Pons (tissue), 1 donor: ENCODE measurements around the gene SUGCT.
"Not testable (repeated sequence)": the region's sequence is repeated elsewhere in the genome, so short reads cannot be mapped to it uniquely, and the experiment has no call there.

Experiments used
- DNase-seq: peaks from one replicate; pipeline ENCODE4 v3.0.0-alpha.2; 2016; ENCODE audit warnings: low spot score

SUGCT gene

GRCh38 chr7:40139891-40140290, 5.1 kb downstream of the SUGCT start:
- DNase-seq: not testable (repeated sequence)

- not testable (repeated sequence) for DNase-seq
These were observed 7.1 kb downstream of the SUGCT start for GRCh38 chr7:40141916-40142315.

GRCh38 chr7:40145596-40146130, 10.9 kb downstream of the SUGCT start:
- not testable (repeated sequence) for DNase-seq

- DNase-seq: no peak
These were observed 12.8 kb downstream of the SUGCT start for GRCh38 chr7:40147371-40148246.

DNA sequence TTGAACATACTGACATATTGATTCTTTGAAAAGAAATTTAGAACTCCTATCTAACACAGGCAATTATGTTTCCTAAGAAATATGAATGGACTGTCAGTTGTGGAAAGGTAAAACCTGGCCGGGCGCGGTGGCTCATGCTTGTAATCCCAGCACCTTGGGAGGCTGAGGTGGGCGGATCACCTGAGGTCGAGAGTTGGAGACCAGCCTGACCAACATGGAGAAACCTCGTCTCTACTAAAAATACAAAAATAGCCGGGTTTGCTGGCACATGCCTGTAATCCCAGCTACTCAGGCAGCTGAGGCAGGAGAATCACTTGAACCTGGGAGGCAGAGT, 13.4 kb downstream of the SUGCT start:
- not testable (repeated sequence) for DNase-seq

- DNase-seq: no peak
These were observed 13.9 kb downstream of the SUGCT start for GRCh38 chr7:40148671-40149070.

DNA sequence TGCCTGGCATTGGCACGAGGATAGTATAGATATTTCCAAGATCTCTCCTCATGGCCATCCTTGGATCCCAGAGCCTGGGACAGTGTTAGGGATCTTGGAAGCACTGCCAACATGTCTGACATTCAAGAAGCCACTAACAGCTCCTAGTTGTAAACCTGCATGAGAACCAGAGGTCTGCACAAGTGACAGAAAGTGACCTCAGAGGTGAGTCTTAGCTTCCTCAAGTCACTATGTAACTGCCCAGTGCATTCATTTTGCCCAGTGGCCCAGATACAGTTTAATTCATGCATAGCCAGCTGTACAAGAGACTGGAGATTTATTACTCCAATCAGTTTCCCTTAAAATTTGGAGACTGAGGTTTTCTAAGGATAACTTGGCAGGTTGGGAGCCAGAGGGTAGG, 16.7 kb downstream of the SUGCT start:
- DNase-seq: no peak

GRCh38 chr7:40156988-40157387, 22.2 kb downstream of the SUGCT start:
- no peak for DNase-seq

- DNase-seq: no peak
These were observed 27.7 kb downstream of the SUGCT start for GRCh38 chr7:40162516-40162915.

DNA sequence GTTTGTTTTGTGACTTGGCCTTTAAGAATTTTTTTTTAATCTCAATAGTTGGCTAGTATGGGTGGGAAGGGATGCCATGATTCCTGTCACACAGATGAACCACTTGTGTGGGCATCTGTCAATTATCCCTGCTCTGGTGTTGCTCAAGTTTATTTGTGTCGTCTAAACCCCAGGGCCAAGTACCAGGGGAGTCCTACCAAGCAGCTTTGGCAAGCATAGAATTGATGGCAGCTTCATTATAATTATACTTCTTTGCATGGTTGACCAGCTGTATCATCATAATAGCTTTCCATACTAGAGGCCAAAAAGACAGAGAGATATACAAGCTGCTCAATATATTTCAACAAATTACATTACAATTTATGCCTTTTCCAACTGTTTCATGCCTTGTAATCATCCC, 30.4 kb downstream of the SUGCT start:
- no peak for DNase-seq

- no peak for DNase-seq
These were observed 32.5 kb downstream of the SUGCT start for GRCh38 chr7:40167291-40167690.

DNA sequence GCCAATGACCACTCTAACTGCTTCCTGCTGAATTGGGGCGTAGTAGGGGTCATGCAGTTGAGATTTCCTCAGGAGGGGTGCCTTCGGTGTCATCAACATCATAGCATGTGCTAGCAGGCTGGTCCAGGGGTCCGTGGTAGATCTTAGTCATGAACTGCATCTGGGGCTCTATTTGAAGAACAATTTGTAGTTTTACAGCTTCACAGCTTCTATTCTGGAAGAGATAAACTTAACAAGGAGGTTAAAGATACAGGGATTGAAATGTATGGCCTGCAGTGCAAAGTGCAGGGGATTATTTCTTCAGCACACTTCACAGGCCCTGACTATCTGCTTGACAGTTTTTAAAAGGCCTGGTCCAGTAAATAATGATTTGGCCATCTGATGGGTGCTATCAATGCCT, 33.5 kb downstream of the SUGCT start:
- DNase-seq: not testable (repeated sequence)

DNA sequence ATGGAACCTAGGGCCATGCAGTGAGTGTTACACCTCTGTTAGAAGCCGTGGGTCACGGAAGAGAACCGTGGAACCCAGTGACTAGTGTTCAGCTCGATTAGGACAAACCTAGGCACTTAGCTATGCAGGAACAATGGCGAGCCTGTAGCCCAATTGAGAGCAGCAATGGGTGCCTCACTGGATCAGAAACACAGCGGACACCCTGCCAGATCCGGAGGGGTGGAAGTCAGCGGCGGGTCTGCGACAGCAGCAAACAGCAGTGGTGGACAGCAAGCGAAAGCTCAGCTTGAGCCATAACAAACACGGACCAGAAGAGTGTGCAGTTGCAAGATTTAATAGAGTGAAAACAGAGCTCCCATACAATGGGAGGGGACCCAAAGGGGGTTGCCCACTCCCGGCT, 38.3 kb downstream of the SUGCT start:
- DNase-seq: not testable (repeated sequence)

DNA sequence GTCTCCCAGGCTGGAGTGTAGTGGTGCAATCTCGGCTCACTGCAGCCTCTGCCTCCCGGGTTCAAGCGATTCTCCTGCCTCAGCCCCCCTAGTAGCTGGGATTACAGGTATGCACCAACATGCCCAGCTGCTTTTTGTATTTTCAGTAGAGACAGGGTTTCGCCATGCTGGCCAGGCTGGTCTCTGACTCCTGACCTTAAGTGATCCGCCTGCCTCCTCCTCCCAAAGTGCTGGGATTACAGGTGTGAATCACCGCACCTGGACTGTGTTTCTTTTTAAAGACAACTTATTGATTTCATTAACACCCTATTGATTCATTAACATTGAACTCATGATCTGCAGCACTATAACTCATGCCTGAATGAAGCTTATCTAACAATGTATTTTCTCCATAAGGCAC, 40.5 kb downstream of the SUGCT start:
- DNase-seq: not testable (repeated sequence)

GRCh38 chr7:40175725-40176510, 41.1 kb downstream of the SUGCT start:
- DNase-seq: no peak

GRCh38 chr7:40177071-40177470, 42.3 kb downstream of the SUGCT start:
- DNase-seq: no peak

GRCh38 chr7:40182452-40182851, 47.6 kb downstream of the SUGCT start:
- DNase-seq: no peak

- no peak for DNase-seq
These were observed 51.8 kb downstream of the SUGCT start for GRCh38 chr7:40186586-40186985.

GRCh38 chr7:40192036-40192435, 57.2 kb downstream of the SUGCT start:
- no peak for DNase-seq

DNA sequence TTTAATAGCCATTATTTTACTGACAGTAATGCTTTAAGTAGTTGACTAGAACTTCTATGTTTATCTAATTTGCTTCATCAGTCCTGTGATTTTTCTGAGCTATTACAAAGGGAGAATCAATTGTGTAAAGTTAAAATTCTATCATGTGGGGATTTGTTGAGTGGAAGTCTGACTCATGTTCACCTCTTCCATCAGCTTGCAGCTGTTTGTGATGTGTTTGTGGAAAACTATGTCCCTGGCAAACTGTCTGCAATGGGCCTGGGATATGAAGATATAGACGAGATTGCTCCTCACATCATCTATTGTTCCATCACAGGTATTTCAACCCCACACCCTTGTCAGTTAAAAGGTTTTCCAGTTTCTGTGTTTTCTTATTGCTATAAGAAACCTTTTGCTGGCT, 59.9 kb downstream of the SUGCT start:
- DNase-seq: no peak

- DNase-seq: no peak
These were observed 62.7 kb downstream of the SUGCT start for GRCh38 chr7:40197527-40197926.

DNA sequence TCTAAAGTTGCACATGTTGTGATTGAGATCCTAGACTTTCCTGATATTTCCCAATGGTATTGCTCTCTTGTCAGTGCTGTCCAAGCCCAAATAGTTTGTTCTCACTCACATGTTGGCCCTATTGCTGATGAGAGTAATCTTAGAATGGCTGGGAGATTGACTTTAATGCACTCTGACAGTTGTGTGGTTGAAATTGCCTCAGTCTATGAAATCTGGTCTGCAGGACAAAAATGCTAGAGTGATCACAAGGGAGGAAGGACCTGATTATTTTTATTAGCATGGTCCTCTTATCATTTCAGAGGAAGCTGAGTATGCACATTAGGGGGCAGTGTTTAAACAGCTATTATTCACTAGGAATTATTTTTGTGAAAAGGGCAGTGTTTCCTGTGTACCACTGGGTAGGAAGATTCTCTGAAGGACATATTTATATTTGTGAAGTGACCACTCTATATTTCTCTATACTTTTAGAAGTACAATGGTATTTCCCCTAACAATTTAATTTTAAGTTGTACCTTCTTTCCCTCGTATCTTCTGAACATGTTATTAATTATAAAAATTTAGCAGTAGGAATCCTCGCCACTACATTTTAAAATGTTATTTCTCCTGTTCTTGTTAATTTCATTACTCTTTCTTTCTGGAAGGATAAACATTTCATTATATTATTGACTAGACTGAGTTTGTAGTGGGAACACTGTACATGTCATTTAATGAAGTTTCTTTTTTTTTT, 64.4 kb downstream of the SUGCT start:
- peak; percentile 34 for DNase-seq
